Hematopoietic multipotent progenitor cell (in vitro differentiated cells): ENCODE results near the gene RAPGEF1. TPM values are rescaled to one million over a fixed set of nuclear protein-coding genes. Genes with fewer than 3 reads are reported as not detected.
A peak's percentile ranks its signal among the peaks of the same experiment; 100 is the strongest.
"Not testable (repeated sequence)": the region's sequence is repeated elsewhere in the genome, so short reads cannot be mapped to it uniquely, and the experiment has no call there.

Experiments used
- DNase-seq, 3 donors: peaks; one replicate each; pipeline ENCODE4 v3.0.0-alpha.2; 2011 to 2015; ENCODE audit warnings: low read depth in 2 of 3, low spot score in 2 of 3
- total RNA-seq: library from RNA; depleted of rRNA; stranded (reverse); fragments of >200 nt; gene quantifications from one replicate; pipeline ENCODE4 v1.2.3, GENCODE V29; 2012

The RAPGEF1 gene
- total RNA-seq, 1 donor, result 26.1 TPM

GRCh38 chr9:131657940-131658339 lies 81.9 kb downstream of the RAPGEF1 start:
- DNase-seq, result no peak

- no peak for DNase-seq
Measured at GRCh38 chr9:131657456-131657855, 82.4 kb downstream of the RAPGEF1 start.

GRCh38 chr9:131657037-131657377 lies 82.9 kb downstream of the RAPGEF1 start:
- no peak for DNase-seq

- peak in 2 of 3 donors; percentile 99 for DNase-seq
Measured at GRCh38 chr9:131656356-131657036, 83.4 kb downstream of the RAPGEF1 start.

GRCh38 chr9:131654369-131654768 lies 85.5 kb downstream of the RAPGEF1 start:
- DNase-seq, result not testable (repeated sequence)

GRCh38 chr9:131651599-131651998 lies 88.3 kb downstream of the RAPGEF1 start:
- DNase-seq, result no peak

- DNase-seq, result no peak
Measured at GRCh38 chr9:131651160-131651559, 88.7 kb downstream of the RAPGEF1 start.

GRCh38 chr9:131650254-131650653 lies 89.6 kb downstream of the RAPGEF1 start:
- no peak for DNase-seq

GRCh38 chr9:131649646-131650045 lies 90.2 kb downstream of the RAPGEF1 start:
- DNase-seq, result no peak

GRCh38 chr9:131645078-131645776 lies 94.6 kb downstream of the RAPGEF1 start:
- no peak for DNase-seq

GRCh38 chr9:131642496-131643083 lies 97.3 kb downstream of the RAPGEF1 start:
- DNase-seq, result no peak

GRCh38 chr9:131641618-131642495 lies 98.0 kb downstream of the RAPGEF1 start:
- DNase-seq, result no peak

GRCh38 chr9:131640438-131641137 lies 99.3 kb downstream of the RAPGEF1 start:
- no peak for DNase-seq

- no peak for DNase-seq
Measured at GRCh38 chr9:131639769-131640437, 100.0 kb downstream of the RAPGEF1 start.

- no peak for DNase-seq
Measured at GRCh38 chr9:131636593-131636992, 103.3 kb downstream of the RAPGEF1 start.

GRCh38 chr9:131635892-131636291 lies 104.0 kb downstream of the RAPGEF1 start:
- DNase-seq, result no peak

GRCh38 chr9:131635285-131635684 lies 104.6 kb downstream of the RAPGEF1 start:
- peak; percentile 40 to 92 (median 92) for DNase-seq

- no peak for DNase-seq
Measured at GRCh38 chr9:131633491-131634031, 106.3 kb downstream of the RAPGEF1 start.

- no peak for DNase-seq
Measured at GRCh38 chr9:131631306-131631705, 108.6 kb downstream of the RAPGEF1 start.
